Spleen (tissue), 7 donors: ENCODE measurements around the gene WDFY2.

Experiments
- CTCF ChIP-seq, 11 experiments: fragments of 200-600 bp in 7 of 11; fragments of 450-650 bp in 4 of 11; sonication (generic) in 4 of 11; IDR thresholded peaks in 8 of 11; conservative IDR thresholded peaks in 3 of 11; 1 replicate in 7 of 11; 2 replicates in 4 of 11; pipeline versions ENCODE4 v1.4.0 to v1.8.0; 2016 to 2021; ENCODE audit warnings: antibody characterized with exemption in 11 of 11, inconsistent platforms in 4 of 11, mild to moderate bottlenecking in 1 of 11
- POLR2A ChIP-seq, 3 donors: fragments of 450-650 bp; IDR thresholded peaks; one replicate each; pipeline ENCODE4 v1.5.1; 2017; ENCODE audit warnings: antibody characterized with exemption in 3 of 3, mild to moderate bottlenecking in 1 of 3
- donor health status: DM: no; HTN: no; CAD: no; lungs with moderate emphysema.
- donor health status: DM: no; HTN: no; CAD: no.
- donor health status: DM: no; HTN: no; CAD: no.

GRCh38 chr13:51740698-51741097 lies 156.4 kb downstream of the WDFY2 start:
- TF ChIP-seq CTCF (IDR thresholded peaks at IDR 0.05 in 8 of 11, conservative IDR thresholded peaks at IDR 0.05 in 3 of 11) (no peak), POLR2A (IDR thresholded peaks at IDR 0.05) (no peak)
